Hippocampal formation (tissue), 2 donors: ENCODE results near the gene SLC10A2.

Experiments
- DNase-seq, 2 donors: peaks; one replicate each; lab custom pipeline; 2025; lab: John Stamatoyannopoulos, UW

Gene SLC10A2

GRCh38 chr13:103046676-103047075, 19.5 kb downstream of the SLC10A2 start:
- DNase-seq: no peak

- DNase-seq: no peak
Measured at GRCh38 chr13:103044056-103044455, 22.2 kb downstream of the SLC10A2 start.

- DNase-seq: no peak
Measured at GRCh38 chr13:103040006-103040405, 26.2 kb downstream of the SLC10A2 start.

GRCh38 chr13:103039183-103039582, 27.0 kb downstream of the SLC10A2 start:
- no peak for DNase-seq

GRCh38 chr13:103036268-103036667, 29.9 kb downstream of the SLC10A2 start:
- DNase-seq: no peak

GRCh38 chr13:103033999-103034398, 32.2 kb downstream of the SLC10A2 start:
- DNase-seq: no peak

- DNase-seq: no peak
Measured at GRCh38 chr13:103031332-103031873, 34.8 kb downstream of the SLC10A2 start.

GRCh38 chr13:103030776-103031175, 35.4 kb downstream of the SLC10A2 start:
- DNase-seq: no peak

GRCh38 chr13:103029798-103030197, 36.4 kb downstream of the SLC10A2 start:
- DNase-seq: no peak

GRCh38 chr13:103022336-103022735, 43.9 kb downstream of the SLC10A2 start:
- no peak for DNase-seq

- DNase-seq: no peak
Measured at GRCh38 chr13:103018556-103018955, 47.7 kb downstream of the SLC10A2 start.

GRCh38 chr13:103012646-103013045, 53.6 kb downstream of the SLC10A2 start:
- DNase-seq: no peak

- DNase-seq: no peak
Measured at GRCh38 chr13:103009051-103009840, 57.0 kb downstream of the SLC10A2 start.

- DNase-seq: no peak
Measured at GRCh38 chr13:103007427-103007762, 58.8 kb downstream of the SLC10A2 start.

GRCh38 chr13:103006641-103007426, 59.4 kb downstream of the SLC10A2 start:
- DNase-seq: no peak

- no peak for DNase-seq
Measured at GRCh38 chr13:103004661-103005345, 61.4 kb downstream of the SLC10A2 start.

GRCh38 chr13:103003631-103004030, 62.6 kb downstream of the SLC10A2 start:
- DNase-seq: no peak

GRCh38 chr13:103002279-103002678, 63.9 kb downstream of the SLC10A2 start:
- DNase-seq: no peak

GRCh38 chr13:103000157-103000556, 66.1 kb downstream of the SLC10A2 start:
- DNase-seq: no peak

GRCh38 chr13:102999499-102999898, 66.7 kb downstream of the SLC10A2 start:
- DNase-seq: no peak
